Smooth muscle cell (in vitro differentiated cells): ENCODE data around the gene ASB16. TPM values are rescaled to one million over a fixed set of nuclear protein-coding genes. Genes with fewer than 3 reads are reported as not detected.

Source experiments
- DNase-seq: peaks from one replicate; lab custom pipeline; 2025; ENCODE audit not compliant: unreplicated experiment; lab: John Stamatoyannopoulos, UW
- H2AFZ ChIP-seq: fragments of 200-600 bp; sonication (generic); 2 replicates; pipeline ENCODE4 v1.6.0; 2016; ENCODE audit warnings: antibody characterized with exemption, low read depth, mild to moderate bottlenecking
- H3F3A ChIP-seq: fragments of 200-600 bp; sonication (generic); 2 replicates; pipeline ENCODE4 v1.6.0; 2017; ENCODE audit warnings: antibody characterized with exemption, low read depth
- H3K27ac ChIP-seq: fragments of 200-600 bp; sonication (generic); 2 replicates; pipeline ENCODE4 v1.5.1; 2016; ENCODE audit warnings: low read depth, mild to moderate bottlenecking
- H3K27me3 ChIP-seq: fragments of 200-600 bp; sonication (generic); 2 replicates; pipeline ENCODE4 v1.6.1; 2016; ENCODE audit warnings: low read depth, mild to moderate bottlenecking
- H3K36me3 ChIP-seq: fragments of 200-600 bp; sonication (generic); 2 replicates; pipeline ENCODE4 v1.5.1; 2016; ENCODE audit warnings: low read depth
- H3K4me1 ChIP-seq: fragments of 200-600 bp; sonication (generic); 2 replicates; pipeline ENCODE4 v1.5.1; 2016; ENCODE audit warnings: low read depth
- H3K4me2 ChIP-seq: fragments of 200-600 bp; sonication (generic); 2 replicates; pipeline ENCODE4 v1.6.0; 2016; ENCODE audit warnings: mild to moderate bottlenecking
- H3K4me3 ChIP-seq: fragments of 200-600 bp; sonication (generic); 2 replicates; pipeline ENCODE4 v1.5.1; 2016; ENCODE audit warnings: mild to moderate bottlenecking
- H3K79me2 ChIP-seq: fragments of 200-600 bp; sonication (generic); 2 replicates; pipeline ENCODE4 v1.6.0; 2016; ENCODE audit warnings: low read depth, mild to moderate bottlenecking
- H3K9ac ChIP-seq: fragments of 200-600 bp; sonication (generic); 2 replicates; pipeline ENCODE4 v1.6.0; 2016; ENCODE audit warnings: low read depth
- H3K9me3 ChIP-seq: fragments of 200-600 bp; sonication (generic); replicated peaks from 2 replicates; pipeline ENCODE4 v1.5.1; 2016; ENCODE audit warnings: low read depth
- H4K20me1 ChIP-seq: fragments of 200-600 bp; sonication (generic); 2 replicates; pipeline ENCODE4 v1.6.0; 2016; ENCODE audit warnings: low read depth
- CTCF ChIP-seq: fragments of 200-600 bp; sonication (generic); IDR thresholded peaks from 2 replicates; pipeline ENCODE4 v1.5.1; 2017; ENCODE audit warnings: borderline replicate concordance, mild to moderate bottlenecking, antibody characterized with exemption; ENCODE audit not compliant: insufficient read depth, poor library complexity, severe bottlenecking
- WGBS: methylation state at CpG from one replicate; pipeline ENCODE4 v1.1.7; 2016; ENCODE audit warnings: low lambda C conversion rate; 5-methylcytosine and 5-hydroxymethylcytosine counted together
- polyA plus RNA-seq: library from polyadenylated mRNA; unstranded; fragments of >200 nt; fragmentation: Nextera tagmentation; extraction: Ambion mirVana; gene quantifications from 2 replicates; pipeline ENCODE4 v1.2.1, GENCODE V29; 2016
- total RNA-seq: library from RNA; depleted of rRNA; stranded (reverse); fragments of >200 nt; gene quantifications from 2 replicates; pipeline ENCODE4 v1.2.3, GENCODE V29; 2014

Gene ASB16, protein sequence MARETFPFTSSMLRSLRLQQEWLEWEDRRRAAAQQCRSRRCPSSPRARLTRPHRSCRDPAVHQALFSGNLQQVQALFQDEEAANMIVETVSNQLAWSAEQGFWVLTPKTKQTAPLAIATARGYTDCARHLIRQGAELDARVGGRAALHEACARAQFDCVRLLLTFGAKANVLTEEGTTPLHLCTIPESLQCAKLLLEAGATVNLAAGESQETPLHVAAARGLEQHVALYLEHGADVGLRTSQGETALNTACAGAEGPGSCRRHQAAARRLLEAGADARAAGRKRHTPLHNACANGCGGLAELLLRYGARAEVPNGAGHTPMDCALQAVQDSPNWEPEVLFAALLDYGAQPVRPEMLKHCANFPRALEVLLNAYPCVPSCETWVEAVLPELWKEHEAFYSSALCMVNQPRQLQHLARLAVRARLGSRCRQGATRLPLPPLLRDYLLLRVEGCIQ
- total RNA-seq, result 0.09 TPM in 1 of 2 replicates, not detected in the other
- polyA plus RNA-seq, result 0.28 and 0.35 TPM in 2 replicates

DNA sequence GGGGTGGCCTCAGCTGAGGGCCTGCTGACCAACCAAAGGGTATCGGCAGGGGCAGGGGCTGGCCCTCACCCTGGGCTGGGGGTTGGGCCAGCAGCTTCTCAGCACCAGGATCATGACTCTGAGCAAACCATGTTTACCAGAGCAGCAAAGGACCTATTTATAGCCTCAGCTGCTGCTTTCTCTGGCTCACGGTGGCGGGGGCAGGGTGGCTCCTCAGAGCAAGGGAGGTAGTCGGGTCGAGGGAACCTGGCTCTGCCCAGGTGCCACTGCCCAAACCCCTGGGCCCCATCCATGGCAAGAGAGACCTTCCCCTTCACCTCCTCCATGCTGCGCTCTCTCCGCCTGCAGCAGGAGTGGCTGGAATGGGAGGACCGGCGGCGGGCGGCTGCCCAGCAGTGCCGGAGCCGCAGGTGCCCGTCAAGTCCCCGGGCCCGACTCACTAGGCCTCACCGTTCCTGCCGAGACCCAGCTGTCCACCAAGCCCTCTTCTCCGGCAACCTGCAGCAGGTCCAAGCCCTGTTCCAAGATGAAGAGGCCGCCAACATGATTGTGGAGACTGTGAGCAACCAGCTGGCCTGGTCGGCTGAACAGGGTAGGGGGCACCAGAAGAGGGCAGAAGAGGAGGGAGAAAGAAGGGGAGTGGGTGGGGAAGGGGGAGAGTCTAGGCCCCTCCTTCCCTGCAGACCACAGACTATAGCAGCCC lies at the start of gene ASB16:
Gene ASB16, plus strand, starts transcription at position 206 of the 703 bp plus-strand sequence. Its CDS starts 86 bp downstream, at position 292.
- Histone ChIP-seq H3K27ac (no peak within 1 kb of the TSS), H3K4me1 (peaks cover 9% of the 10 kb centered on the region), H3K4me2 (peak within 1 kb of the TSS; percentile 48), H3F3A (no peaks in the 10 kb centered on the region), H3K79me2 (no peaks in the 10 kb centered on the region), H3K9ac (no peak within 1 kb of the TSS), H3K36me3 (no peaks in the 10 kb centered on the region), H3K9me3 (no peaks in the 10 kb centered on the region), H2AFZ (no peak within 1 kb of the TSS), H4K20me1 (no peaks in the 10 kb centered on the region), H3K4me3 (no peak within 1 kb of the TSS), H3K27me3 (no peaks in the 10 kb centered on the region)
- no peak for DNase-seq
- no peak for TF ChIP-seq CTCF
- WGBS, result 71% methylated on average over 21 of the region's 21 CpGs

DNA sequence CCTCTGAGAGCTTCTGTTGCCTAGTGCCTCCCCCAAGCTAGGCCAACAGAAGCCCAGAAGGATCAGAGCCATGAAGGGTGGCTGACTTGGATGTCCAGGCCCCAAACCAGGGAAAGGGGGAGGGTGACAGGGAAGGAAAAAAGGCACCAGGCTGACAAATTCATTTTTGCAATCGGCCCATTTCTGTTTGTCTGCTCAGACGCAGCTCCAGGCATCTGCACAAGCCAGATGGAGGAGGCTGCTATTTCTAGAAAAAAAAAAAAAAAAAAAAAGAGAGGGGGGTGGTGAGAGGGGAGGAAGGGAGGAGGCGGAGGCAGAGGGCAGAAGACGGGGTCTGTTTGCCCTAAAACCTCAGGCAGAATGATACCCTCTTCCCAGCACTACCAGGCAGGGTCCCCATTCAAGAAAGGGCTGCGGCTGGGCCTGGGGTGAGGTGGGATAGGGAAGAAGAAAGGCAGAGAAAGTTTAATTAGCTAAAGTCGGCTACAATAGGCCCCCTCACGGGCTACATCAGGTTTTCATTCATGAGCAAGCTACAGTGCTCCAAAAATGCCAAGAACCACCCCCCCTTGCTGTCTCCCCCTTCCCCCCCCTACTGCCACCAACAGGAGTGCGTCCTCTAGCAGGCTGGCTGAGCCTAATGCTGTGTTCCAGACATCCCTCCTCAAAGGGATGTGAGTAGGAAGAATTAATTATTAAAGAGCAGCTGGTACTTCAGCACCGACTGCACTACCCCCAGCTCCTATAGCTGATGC lies 49.5 kb upstream of the ASB16 start:
- peaks cover 28% of the 10 kb centered on the region for H3K79me2 ChIP-seq
- no peaks in the 10 kb centered on the region for H3K27me3 ChIP-seq
- H4K20me1 ChIP-seq, result peaks cover 53% of the 10 kb centered on the region
- no peaks in the 10 kb centered on the region for H3K36me3 ChIP-seq
- peaks cover 28% of the 10 kb centered on the region for H3K4me1 ChIP-seq
- no peak for DNase-seq
- no peak overlapping the region for H3K9ac ChIP-seq
- no peak for TF ChIP-seq CTCF
- H3K9me3 ChIP-seq, result no peaks in the 10 kb centered on the region
- no peak overlapping the region for H2AFZ ChIP-seq
- H3K27ac ChIP-seq, result no peak overlapping the region
- no peak overlapping the region for H3K4me3 ChIP-seq
- no peaks in the 10 kb centered on the region for H3F3A ChIP-seq
- WGBS, result 67% methylated on average over 8 of the region's 9 CpGs
- H3K4me2 ChIP-seq, result peak overlapping the region; percentile 92

DNA sequence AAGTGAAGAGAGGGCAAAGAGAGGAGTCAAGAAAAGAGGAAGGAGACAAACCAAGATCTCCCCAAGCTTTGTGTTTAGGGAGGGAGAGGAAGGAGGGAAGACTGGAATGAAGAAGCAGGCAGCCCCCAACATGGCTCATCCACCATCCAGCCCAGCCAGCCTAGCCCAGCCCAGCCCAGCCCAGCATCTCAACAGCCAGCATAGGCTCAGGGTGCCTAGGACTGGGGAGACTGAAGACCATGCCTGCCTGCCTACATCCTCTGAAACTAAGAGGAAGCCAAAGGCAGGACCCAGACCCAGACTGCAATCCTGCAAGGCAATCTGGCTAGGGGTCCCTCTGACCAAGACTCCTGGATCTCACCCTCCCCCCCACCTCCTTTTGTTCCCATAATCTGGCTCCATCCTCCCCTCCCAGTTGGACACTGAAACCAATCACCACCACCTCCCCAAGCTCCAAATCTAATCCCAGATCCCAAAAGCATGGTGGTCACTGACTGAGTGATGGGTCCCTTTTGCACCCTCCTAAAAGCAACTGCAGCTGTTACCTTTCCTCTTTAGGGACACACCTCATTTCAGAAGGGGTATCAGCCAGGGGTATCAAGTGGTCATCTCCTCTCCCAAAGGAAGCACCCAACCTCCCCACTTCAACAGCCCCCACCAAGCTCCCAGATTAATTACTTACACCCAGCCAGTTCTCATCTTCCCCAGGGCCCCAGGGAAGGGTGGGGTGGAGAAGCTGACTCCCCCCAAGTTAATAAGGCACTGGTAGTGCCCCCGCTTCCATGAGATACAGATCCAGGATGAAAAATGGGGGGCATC lies 48.3 kb upstream of the ASB16 start:
- no peak overlapping the region for H3K27ac ChIP-seq
- peaks cover 42% of the 10 kb centered on the region for H4K20me1 ChIP-seq
- H3K4me1 ChIP-seq, result peaks cover 28% of the 10 kb centered on the region
- no peaks in the 10 kb centered on the region for H3K36me3 ChIP-seq
- peaks cover 28% of the 10 kb centered on the region for H3K79me2 ChIP-seq
- H3K9ac ChIP-seq, result peak overlapping the region; percentile 94
- TF ChIP-seq CTCF, result no peak
- no peak for DNase-seq
- no peaks in the 10 kb centered on the region for H3K27me3 ChIP-seq
- peak overlapping the region; percentile 92 for H3K4me2 ChIP-seq
- no peak overlapping the region for H2AFZ ChIP-seq
- H3K4me3 ChIP-seq, result peak overlapping the region; percentile 97
- H3K9me3 ChIP-seq, result no peaks in the 10 kb centered on the region
- H3F3A ChIP-seq, result no peaks in the 10 kb centered on the region
- WGBS, result 65% methylated on average over 1 of the region's 1 CpG
